PC-3 (cell line): ENCODE measurements around the gene ARL6IP4. TPM values are rescaled to one million over a fixed set of nuclear protein-coding genes. Genes with fewer than 3 reads are reported as not detected.

ENCODE experiments used
- ATAC-seq: fragments of 200-7000 bp; cut with Tn5 transposase; 2 replicates; pipeline ENCODE4 v1.9.1; 2020; ENCODE audit warnings: mild to moderate bottlenecking, moderate library complexity
- BruUV-seq: library from RNA; stranded (reverse); fragments of 400-500 nt; replicated peaks from 2 replicates; lab custom pipeline; 2021; lab: Mats Ljungman, UMichigan
- CTCF ChIA-PET: fragments of 300-600 bp; sonication (Branson Sonifier 250); formaldehyde crosslinking; loops from one replicate; lab custom pipeline; 2022; ENCODE audit warnings: antibody characterized with exemption; lab: Charles Lee
- POLR2A ChIA-PET: fragments of 300-600 bp; sonication (Branson Sonifier 250); formaldehyde crosslinking; loops from one replicate; lab custom pipeline; 2022; ENCODE audit warnings: antibody characterized with exemption; ENCODE audit not compliant: unreplicated experiment; lab: Charles Lee
- DNase-seq: peaks from one replicate; pipeline ENCODE4 v3.0.0-alpha.2; 2015
- H2AFZ ChIP-seq: fragments of 300-600 bp; sonication (generic); 2 replicates; pipeline ENCODE4 v1.6.0; 2016; ENCODE audit warnings: antibody characterized with exemption, low read length
- H3F3A ChIP-seq: fragments of 300-600 bp; sonication (generic); one replicate; pipeline ENCODE4 v1.6.0; 2017; ENCODE audit warnings: antibody characterized with exemption, low read length, control low read depth, mild to moderate bottlenecking; ENCODE audit not compliant: unreplicated experiment
- H3K27ac ChIP-seq: fragments of 300-600 bp; sonication (generic); 2 replicates; pipeline ENCODE4 v1.5.1; 2016; ENCODE audit warnings: mild to moderate bottlenecking, low read length
- H3K27me3 ChIP-seq: fragments of 300-600 bp; sonication (generic); 2 replicates; pipeline ENCODE4 v1.6.1; 2016; ENCODE audit warnings: low read length, mixed read lengths
- H3K36me3 ChIP-seq: fragments of 300-600 bp; sonication (generic); 2 replicates; pipeline ENCODE4 v1.6.1; 2016; ENCODE audit warnings: low read depth, mixed run types, low read length, mixed read lengths
- H3K4me1 ChIP-seq: fragments of 300-600 bp; sonication (generic); 2 replicates; pipeline ENCODE4 v1.5.1; 2016; ENCODE audit warnings: low read length; ENCODE audit not compliant: insufficient read depth
- H3K4me2 ChIP-seq: fragments of 300-600 bp; sonication (generic); 2 replicates; pipeline ENCODE4 v1.6.0; 2016; ENCODE audit warnings: low read length
- H3K4me3 ChIP-seq: fragments of 300-600 bp; sonication (generic); 2 replicates; pipeline ENCODE4 v1.5.1; 2016; ENCODE audit warnings: mild to moderate bottlenecking, low read length, mixed read lengths
- H3K79me2 ChIP-seq: fragments of 300-600 bp; sonication (generic); 2 replicates; pipeline ENCODE4 v1.6.1; 2017; ENCODE audit warnings: low read length, mixed read lengths
- H3K9ac ChIP-seq: fragments of 300-600 bp; sonication (generic); 2 replicates; pipeline ENCODE4 v1.6.0; 2016; ENCODE audit warnings: mild to moderate bottlenecking, low read length
- H3K9me2 ChIP-seq: fragments of 300-600 bp; sonication (generic); replicated peaks from 2 replicates; pipeline ENCODE4 v1.6.1; 2016; ENCODE audit warnings: mixed run types, low read length, mixed read lengths
- H3K9me3 ChIP-seq: fragments of 300-600 bp; sonication (generic); 2 replicates; pipeline ENCODE4 v1.6.1; 2016; ENCODE audit warnings: low read length, mixed read lengths
- H4K20me1 ChIP-seq: fragments of 300-600 bp; sonication (generic); 2 replicates; pipeline ENCODE4 v1.6.1; 2016; ENCODE audit warnings: low read length, mixed read lengths
- EZH2 ChIP-seq: fragments of 300-600 bp; sonication (generic); IDR thresholded peaks from one replicate; pipeline ENCODE4 v1.6.1; 2017; ENCODE audit warnings: antibody characterized with exemption, mild to moderate bottlenecking, low read length; ENCODE audit not compliant: unreplicated experiment
- EZH2phosphoT487 ChIP-seq: fragments of 300-600 bp; sonication (generic); IDR thresholded peaks from 2 replicates; pipeline ENCODE4 v1.6.1; 2018; ENCODE audit warnings: mild to moderate bottlenecking, antibody characterized with exemption, low read length, borderline replicate concordance
- intact Hi-C: fragments of 100-400 bp; cut with micrococcal nuclease; formaldehyde crosslinking; loops from 2 replicates; pipeline ENCODE4 v1.9.0; 2023
- total RNA-seq: library from RNA; depleted of rRNA; stranded (reverse); fragments of >200 nt; gene quantifications from 2 replicates; pipeline ENCODE4 v1.2.3, GENCODE V29; 2014
- TF ChIP-seq, protein P1 (sequence below): fragments of 300-600 bp; sonication (generic); conservative IDR thresholded peaks from 2 replicates; pipeline ENCODE4 v1.5.1; 2017; ENCODE audit warnings: antibody characterized with exemption, low read depth, mild to moderate bottlenecking, low read length

The ARL6IP4 gene
- total RNA-seq, 1 experiment from 2014 or later: 363 TPM

DNA sequence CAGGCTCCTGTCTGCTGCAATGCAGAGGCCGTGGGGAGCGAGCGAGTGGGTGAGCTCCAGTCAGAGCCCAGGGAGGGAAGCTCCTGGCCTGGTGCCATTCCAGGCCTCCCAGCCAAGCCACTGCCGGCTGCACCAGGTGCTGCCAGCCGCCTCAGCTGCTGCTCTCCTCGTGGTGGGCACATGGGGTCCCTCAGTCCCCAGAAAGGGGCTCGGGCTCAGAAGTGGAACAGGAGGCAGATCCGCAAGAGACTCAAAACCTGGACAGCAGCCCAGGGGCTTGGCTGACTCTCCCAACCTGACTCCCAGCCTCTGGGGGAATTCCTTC lies 16.6 kb upstream of the ARL6IP4 start:
- Histone ChIP-seq H3K27ac (no peak overlapping the region), H3K4me1 (peaks cover 22% of the 10 kb centered on the region), H3K4me3 (no peak overlapping the region), H3K9ac (no peak overlapping the region), H3K79me2 (peaks cover 35% of the 10 kb centered on the region), H3K4me2 (peak overlapping the region; percentile 25; the same call in 1 of the 2 replicates), H4K20me1 (no peaks in the 10 kb centered on the region), H2AFZ (no peak overlapping the region), H3K27me3 (no peaks in the 10 kb centered on the region), H3K9me3 (no peaks in the 10 kb centered on the region), H3F3A (no peaks in the 10 kb centered on the region), H3K9me2 (no peaks in the 10 kb centered on the region), H3K36me3 (no peaks in the 10 kb centered on the region)
- DNase-seq (no peak), ATAC-seq (no peak)
- ChIA-PET CTCF (no interaction called here), POLR2A (no interaction called here)
- intact Hi-C loops: no loop called here
- no TSS peak for BruUV-seq
- no peak for TF ChIP-seq EZH2
- TF ChIP-seq EZH2phosphoT487: no peak
- TF ChIP-seq, protein P1, sequence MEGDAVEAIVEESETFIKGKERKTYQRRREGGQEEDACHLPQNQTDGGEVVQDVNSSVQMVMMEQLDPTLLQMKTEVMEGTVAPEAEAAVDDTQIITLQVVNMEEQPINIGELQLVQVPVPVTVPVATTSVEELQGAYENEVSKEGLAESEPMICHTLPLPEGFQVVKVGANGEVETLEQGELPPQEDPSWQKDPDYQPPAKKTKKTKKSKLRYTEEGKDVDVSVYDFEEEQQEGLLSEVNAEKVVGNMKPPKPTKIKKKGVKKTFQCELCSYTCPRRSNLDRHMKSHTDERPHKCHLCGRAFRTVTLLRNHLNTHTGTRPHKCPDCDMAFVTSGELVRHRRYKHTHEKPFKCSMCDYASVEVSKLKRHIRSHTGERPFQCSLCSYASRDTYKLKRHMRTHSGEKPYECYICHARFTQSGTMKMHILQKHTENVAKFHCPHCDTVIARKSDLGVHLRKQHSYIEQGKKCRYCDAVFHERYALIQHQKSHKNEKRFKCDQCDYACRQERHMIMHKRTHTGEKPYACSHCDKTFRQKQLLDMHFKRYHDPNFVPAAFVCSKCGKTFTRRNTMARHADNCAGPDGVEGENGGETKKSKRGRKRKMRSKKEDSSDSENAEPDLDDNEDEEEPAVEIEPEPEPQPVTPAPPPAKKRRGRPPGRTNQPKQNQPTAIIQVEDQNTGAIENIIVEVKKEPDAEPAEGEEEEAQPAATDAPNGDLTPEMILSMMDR: no peak

DNA sequence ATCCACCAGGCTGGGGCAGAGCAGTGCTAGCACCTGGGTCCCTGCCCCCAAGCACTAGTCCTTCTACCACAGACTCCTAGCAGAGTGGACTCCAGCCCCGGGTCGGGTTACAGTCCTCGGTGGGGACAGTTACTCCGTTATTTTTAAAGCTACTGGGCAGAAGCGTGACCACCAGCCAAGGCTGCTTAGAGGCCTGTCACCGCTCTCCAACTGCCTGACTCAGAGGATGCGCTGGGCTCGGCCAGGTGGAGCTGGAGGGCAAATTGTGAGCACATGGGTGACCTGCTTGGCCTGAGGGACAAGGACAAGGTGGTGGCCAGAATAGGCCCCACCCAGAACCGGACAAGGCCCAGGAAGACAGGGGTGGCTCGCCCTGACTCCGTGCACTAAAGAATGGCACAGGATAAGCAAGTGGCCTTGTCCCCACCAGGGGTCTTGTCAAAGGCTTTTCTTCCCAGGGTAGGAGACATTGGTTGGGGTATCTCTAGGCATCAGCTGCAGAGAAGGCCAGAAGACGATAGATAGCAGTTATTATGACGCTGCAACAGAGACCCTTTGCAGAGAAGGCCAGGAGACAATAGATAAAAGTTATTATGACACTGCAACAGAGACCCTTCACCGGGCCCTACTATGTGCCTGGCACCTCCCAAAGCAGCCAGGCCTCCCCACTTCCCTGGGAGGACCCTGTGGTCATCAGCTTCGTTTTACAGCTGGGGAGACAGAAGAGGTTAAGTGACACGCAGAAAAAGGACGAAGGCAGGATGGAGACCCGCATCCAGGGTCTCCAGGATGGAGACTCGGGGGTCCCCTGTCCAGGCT lies 15.8 kb upstream of the ARL6IP4 start:
- Histone ChIP-seq H3K27me3 (no peaks in the 10 kb centered on the region), H3K4me2 (peak overlapping the region; percentile 91), H2AFZ (no peak overlapping the region), H3K4me1 (peaks cover 22% of the 10 kb centered on the region), H3K9me3 (no peaks in the 10 kb centered on the region), H3K9ac (no peak overlapping the region; the same call in 1 of the 2 replicates), H3K27ac (no peak overlapping the region), H3K4me3 (peak overlapping the region; percentile 99), H3K79me2 (peaks cover 35% of the 10 kb centered on the region), H3K9me2 (no peaks in the 10 kb centered on the region), H3K36me3 (no peaks in the 10 kb centered on the region), H3F3A (no peaks in the 10 kb centered on the region), H4K20me1 (no peaks in the 10 kb centered on the region)
- ATAC-seq (no peak), DNase-seq (no peak)
- POLR2A ChIA-PET: no interaction called here
- no TSS peak for BruUV-seq
- CTCF ChIA-PET: no interaction called here
- intact Hi-C loops: no loop called here
- TF ChIP-seq EZH2 (no peak), EZH2phosphoT487 (no peak)
- TF ChIP-seq, protein P1: no peak

DNA sequence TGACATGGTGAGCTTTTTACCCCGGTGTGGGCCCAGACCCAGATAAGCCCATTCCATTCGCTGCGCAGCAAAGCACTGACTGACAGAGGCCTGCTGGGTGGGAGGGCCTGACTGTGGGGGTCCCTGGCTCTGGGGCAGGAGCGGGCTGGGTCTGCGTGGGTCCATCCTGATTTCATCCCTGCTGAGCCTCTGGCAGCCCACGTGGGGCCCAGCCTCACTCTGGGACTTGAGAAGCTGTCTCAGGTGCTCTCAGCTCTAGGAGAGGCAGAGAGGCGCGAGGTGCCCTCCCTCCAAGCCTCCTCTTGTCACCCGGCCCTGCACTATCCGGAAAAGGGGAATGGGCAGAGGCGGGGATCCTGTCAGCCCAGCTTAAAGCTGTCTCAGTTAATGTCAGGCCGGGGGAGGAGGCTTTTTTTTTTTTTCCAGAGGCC lies 15.1 kb upstream of the ARL6IP4 start:
- CTCF ChIA-PET: no interaction called here
- H3K4me2 ChIP-seq: peak overlapping the region; percentile 91
- H3K36me3 ChIP-seq: no peaks in the 10 kb centered on the region
- no peaks in the 10 kb centered on the region for H4K20me1 ChIP-seq
- peak overlapping the region; percentile 87; the same call in 1 of the 2 replicates for H2AFZ ChIP-seq
- H3K9me3 ChIP-seq: no peaks in the 10 kb centered on the region
- H3K27ac ChIP-seq: no peak overlapping the region
- H3K4me1 ChIP-seq: peaks cover 22% of the 10 kb centered on the region
- POLR2A ChIA-PET: no interaction called here
- TF ChIP-seq EZH2phosphoT487: no peak
- peak overlapping the region; percentile 99 for H3K4me3 ChIP-seq
- ATAC-seq: 0 out of 2 replicates have a peak, but pooled peaks have one; percentile 1
- H3K9me2 ChIP-seq: no peaks in the 10 kb centered on the region
- no TSS peak for BruUV-seq
- H3K79me2 ChIP-seq: peaks cover 35% of the 10 kb centered on the region
- H3K27me3 ChIP-seq: no peaks in the 10 kb centered on the region
- no peak for DNase-seq
- intact Hi-C loops: no loop called here
- peak overlapping the region; percentile 72 for H3K9ac ChIP-seq
- no peaks in the 10 kb centered on the region for H3F3A ChIP-seq
